ENCODE results near the gene NT5E. TPM values are rescaled to one million over a fixed set of nuclear protein-coding genes. Genes with fewer than 3 reads are reported as not detected.
"Not testable (repeated sequence)": the region's sequence is repeated elsewhere in the genome, so short reads cannot be mapped to it uniquely, and the experiment has no call there.

NT5E gene
- total RNA-seq, 1 donor = under 0.01 TPM

GRCh38 chr6:85483846-85484245 lies 34.0 kb downstream of the NT5E start:
- DNase-seq (ENCODE audit: low read depth in 2 of 3, low spot score in 2 of 3) = no peak

GRCh38 chr6:85484948-85485347 lies 35.1 kb downstream of the NT5E start:
- no peak for DNase-seq (ENCODE audit: low read depth in 2 of 3, low spot score in 2 of 3)

- DNase-seq (ENCODE audit: low read depth in 2 of 3, low spot score in 2 of 3) = no peak
Measured at GRCh38 chr6:85490516-85491248, 40.8 kb downstream of the NT5E start.

GRCh38 chr6:85493389-85493788 lies 43.5 kb downstream of the NT5E start:
- no peak for DNase-seq (ENCODE audit: low read depth in 2 of 3, low spot score in 2 of 3)

GRCh38 chr6:85494547-85495536 lies 45.0 kb downstream of the NT5E start:
- DNase-seq (ENCODE audit: low read depth in 2 of 3, low spot score in 2 of 3) = no peak

GRCh38 chr6:85496009-85496579 lies 46.2 kb downstream of the NT5E start:
- DNase-seq (ENCODE audit: low read depth in 2 of 3, low spot score in 2 of 3) = no peak

GRCh38 chr6:85496856-85497255 lies 47.0 kb downstream of the NT5E start:
- DNase-seq (ENCODE audit: low read depth in 2 of 3, low spot score in 2 of 3) = no peak

GRCh38 chr6:85498596-85499258 lies 48.8 kb downstream of the NT5E start:
- peak in 2 of 3 donors; percentile 22 to 68 for DNase-seq (ENCODE audit: low read depth in 2 of 3, low spot score in 2 of 3)

GRCh38 chr6:85506441-85507093 lies 56.7 kb downstream of the NT5E start:
- DNase-seq (ENCODE audit: low read depth in 2 of 3, low spot score in 2 of 3) = no peak

- no peak for DNase-seq (ENCODE audit: low read depth in 2 of 3, low spot score in 2 of 3)
Measured at GRCh38 chr6:85516168-85516567, 66.3 kb downstream of the NT5E start.

- DNase-seq (ENCODE audit: low read depth in 2 of 3, low spot score in 2 of 3) = not testable (repeated sequence)
Measured at GRCh38 chr6:85524281-85524680, 74.4 kb downstream of the NT5E start.

GRCh38 chr6:85537055-85537494 lies 87.2 kb downstream of the NT5E start:
- DNase-seq (ENCODE audit: low read depth in 2 of 3, low spot score in 2 of 3) = peak in 1 of 3 donors; percentile 39

GRCh38 chr6:85544776-85545175 lies 94.9 kb downstream of the NT5E start:
- DNase-seq (ENCODE audit: low read depth in 2 of 3, low spot score in 2 of 3) = no peak

Other genes starting within 250 kb of the NT5E start
- 49.8 TPM for gene SNX14, start 143.8 kb downstream of the NT5E start, total RNA-seq
- 26.4 TPM for gene SYNCRIP, start 192.8 kb downstream of the NT5E start, total RNA-seq